Mesothelial cell of epicardium (in vitro differentiated cells): ENCODE results near the gene USPL1. TPM values are rescaled to one million over a fixed set of nuclear protein-coding genes. Genes with fewer than 3 reads are reported as not detected.

Source experiments
- DNase-seq, 2 experiments: peaks; one replicate each; pipeline ENCODE4 v3.0.0; 2021; ENCODE audit warnings: low spot score in 2 of 2; ENCODE audit not compliant: unreplicated experiment in 2 of 2
- H3K27ac Mint-ChIP-seq: 2 replicates; pipeline ENCODE4 v1.8.0; 2021; ENCODE audit warnings: mixed read lengths
- H3K27me3 Mint-ChIP-seq: 2 replicates; pipeline ENCODE4 v1.8.0; 2021; ENCODE audit warnings: low read depth, mixed read lengths
- H3K36me3 Mint-ChIP-seq: 2 replicates; pipeline ENCODE4 v1.8.0; 2021; ENCODE audit warnings: mixed read lengths
- H3K4me1 Mint-ChIP-seq: 2 replicates; pipeline ENCODE4 v1.8.0; 2021; ENCODE audit warnings: mixed read lengths
- H3K4me3 Mint-ChIP-seq: 2 replicates; pipeline ENCODE4 v1.8.0; 2021; ENCODE audit warnings: mild to moderate bottlenecking, moderate library complexity, mixed read lengths
- H3K9me3 Mint-ChIP-seq: 2 replicates; pipeline ENCODE4 v1.8.0; 2021; ENCODE audit warnings: mixed read lengths
- CTCF ChIP-seq: fragments of 200-600 bp; sonication (generic); IDR thresholded peaks from one replicate; pipeline ENCODE4 v1.5.0; 2021; ENCODE audit warnings: antibody characterized with exemption; ENCODE audit not compliant: unreplicated experiment
- total RNA-seq: library from RNA; stranded (reverse); gene quantifications from 3 replicates; pipeline ENCODE4 v1.2.1, GENCODE V29; 2021

USPL1 gene
- total RNA-seq, 1 donor from 2014 or later = 21.4 TPM

GRCh38 chr13:30577401-30577852, 40.3 kb upstream of the USPL1 start:
- no peak overlapping the region for H3K4me3 Mint-ChIP-seq
- no peaks in the 10 kb centered on the region for H3K36me3 Mint-ChIP-seq
- TF ChIP-seq CTCF = no peak
- H3K27me3 Mint-ChIP-seq = no peaks in the 10 kb centered on the region
- no peaks in the 10 kb centered on the region for H3K9me3 Mint-ChIP-seq
- H3K27ac Mint-ChIP-seq = no peak overlapping the region
- DNase-seq = no peak
- peaks cover 14% of the 10 kb centered on the region for H3K4me1 Mint-ChIP-seq

GRCh38 chr13:30580852-30581502, 36.7 kb upstream of the USPL1 start:
- TF ChIP-seq CTCF = no peak
- H3K27me3 Mint-ChIP-seq = no peaks in the 10 kb centered on the region
- no peaks in the 10 kb centered on the region for H3K36me3 Mint-ChIP-seq
- no peak for DNase-seq
- H3K4me3 Mint-ChIP-seq = no peak overlapping the region
- peaks cover 11% of the 10 kb centered on the region for H3K4me1 Mint-ChIP-seq
- H3K9me3 Mint-ChIP-seq = no peaks in the 10 kb centered on the region
- H3K27ac Mint-ChIP-seq = no peak overlapping the region

- H3K9me3 Mint-ChIP-seq = no peaks in the 10 kb centered on the region
- H3K4me3 Mint-ChIP-seq = no peak overlapping the region
- H3K36me3 Mint-ChIP-seq = no peaks in the 10 kb centered on the region
- TF ChIP-seq CTCF = no peak
- peaks cover 11% of the 10 kb centered on the region for H3K4me1 Mint-ChIP-seq
- no peak for DNase-seq
- no peak overlapping the region for H3K27ac Mint-ChIP-seq
- H3K27me3 Mint-ChIP-seq = no peaks in the 10 kb centered on the region
Measured at GRCh38 chr13:30581582-30581981, 36.1 kb upstream of the USPL1 start.

GRCh38 chr13:30584051-30584731, 33.5 kb upstream of the USPL1 start:
- peaks cover 8% of the 10 kb centered on the region for H3K4me1 Mint-ChIP-seq
- no peak overlapping the region for H3K27ac Mint-ChIP-seq

GRCh38 chr13:30585748-30586262, 31.9 kb upstream of the USPL1 start:
- no peaks in the 10 kb centered on the region for H3K36me3 Mint-ChIP-seq
- H3K27ac Mint-ChIP-seq = no peak overlapping the region
- DNase-seq = no peak
- H3K9me3 Mint-ChIP-seq = no peaks in the 10 kb centered on the region
- no peak overlapping the region for H3K4me3 Mint-ChIP-seq
- H3K4me1 Mint-ChIP-seq = peaks cover 2% of the 10 kb centered on the region
- TF ChIP-seq CTCF = no peak
- no peaks in the 10 kb centered on the region for H3K27me3 Mint-ChIP-seq

More at GRCh38 chr13:30584051-30584731, 33.5 kb upstream of the USPL1 start:
- no peak for DNase-seq
- H3K9me3 Mint-ChIP-seq = no peaks in the 10 kb centered on the region
- no peaks in the 10 kb centered on the region for H3K36me3 Mint-ChIP-seq
- no peak overlapping the region for H3K4me3 Mint-ChIP-seq
- no peak for TF ChIP-seq CTCF
- H3K27me3 Mint-ChIP-seq = no peaks in the 10 kb centered on the region
